Smooth muscle cell (in vitro differentiated cells): ENCODE data around the gene IL1RAPL2. TPM values are rescaled to one million over a fixed set of nuclear protein-coding genes. Genes with fewer than 3 reads are reported as not detected.
"Not testable (repeated sequence)": the region's sequence is repeated elsewhere in the genome, so short reads cannot be mapped to it uniquely, and the experiment has no call there.

Experiments used
- DNase-seq: peaks from one replicate; lab custom pipeline; 2025; ENCODE audit not compliant: unreplicated experiment; lab: John Stamatoyannopoulos, UW
- H2AFZ ChIP-seq: fragments of 200-600 bp; sonication (generic); 2 replicates; pipeline ENCODE4 v1.6.0; 2016; ENCODE audit warnings: antibody characterized with exemption, low read depth, mild to moderate bottlenecking
- H3F3A ChIP-seq: fragments of 200-600 bp; sonication (generic); 2 replicates; pipeline ENCODE4 v1.6.0; 2017; ENCODE audit warnings: antibody characterized with exemption, low read depth
- H3K27ac ChIP-seq: fragments of 200-600 bp; sonication (generic); 2 replicates; pipeline ENCODE4 v1.5.1; 2016; ENCODE audit warnings: low read depth, mild to moderate bottlenecking
- H3K27me3 ChIP-seq: fragments of 200-600 bp; sonication (generic); 2 replicates; pipeline ENCODE4 v1.6.1; 2016; ENCODE audit warnings: low read depth, mild to moderate bottlenecking
- H3K36me3 ChIP-seq: fragments of 200-600 bp; sonication (generic); 2 replicates; pipeline ENCODE4 v1.5.1; 2016; ENCODE audit warnings: low read depth
- H3K4me1 ChIP-seq: fragments of 200-600 bp; sonication (generic); 2 replicates; pipeline ENCODE4 v1.5.1; 2016; ENCODE audit warnings: low read depth
- H3K4me2 ChIP-seq: fragments of 200-600 bp; sonication (generic); 2 replicates; pipeline ENCODE4 v1.6.0; 2016; ENCODE audit warnings: mild to moderate bottlenecking
- H3K4me3 ChIP-seq: fragments of 200-600 bp; sonication (generic); 2 replicates; pipeline ENCODE4 v1.5.1; 2016; ENCODE audit warnings: mild to moderate bottlenecking
- H3K79me2 ChIP-seq: fragments of 200-600 bp; sonication (generic); 2 replicates; pipeline ENCODE4 v1.6.0; 2016; ENCODE audit warnings: low read depth, mild to moderate bottlenecking
- H3K9ac ChIP-seq: fragments of 200-600 bp; sonication (generic); 2 replicates; pipeline ENCODE4 v1.6.0; 2016; ENCODE audit warnings: low read depth
- H3K9me3 ChIP-seq: fragments of 200-600 bp; sonication (generic); replicated peaks from 2 replicates; pipeline ENCODE4 v1.5.1; 2016; ENCODE audit warnings: low read depth
- H4K20me1 ChIP-seq: fragments of 200-600 bp; sonication (generic); 2 replicates; pipeline ENCODE4 v1.6.0; 2016; ENCODE audit warnings: low read depth
- WGBS: methylation state at CpG from one replicate; pipeline ENCODE4 v1.1.7; 2016; ENCODE audit warnings: low lambda C conversion rate; 5-methylcytosine and 5-hydroxymethylcytosine counted together
- polyA plus RNA-seq: library from polyadenylated mRNA; unstranded; fragments of >200 nt; fragmentation: Nextera tagmentation; extraction: Ambion mirVana; gene quantifications from 2 replicates; pipeline ENCODE4 v1.2.1, GENCODE V29; 2016
- total RNA-seq: library from RNA; depleted of rRNA; stranded (reverse); fragments of >200 nt; gene quantifications from 2 replicates; pipeline ENCODE4 v1.2.3, GENCODE V29; 2014
- TF ChIP-seq, protein P1 (sequence below): fragments of 200-600 bp; sonication (generic); IDR thresholded peaks from 2 replicates; pipeline ENCODE4 v1.5.1; 2017; ENCODE audit warnings: borderline replicate concordance, mild to moderate bottlenecking, antibody characterized with exemption; ENCODE audit not compliant: insufficient read depth, poor library complexity, severe bottlenecking

The IL1RAPL2 gene
- total and polyA plus RNA-seq, 2 experiments from 2014 or later, result not detected

- Histone ChIP-seq H3K36me3 (no peaks in the 10 kb centered on the region), H3F3A (no peaks in the 10 kb centered on the region), H3K79me2 (no peaks in the 10 kb centered on the region), H2AFZ (no peak overlapping the region), H3K27me3 (no peaks in the 10 kb centered on the region), H4K20me1 (no peaks in the 10 kb centered on the region), H3K9ac (no peak overlapping the region), H3K27ac (no peak overlapping the region), H3K9me3 (no peaks in the 10 kb centered on the region), H3K4me2 (no peak overlapping the region), H3K4me1 (no peaks in the 10 kb centered on the region), H3K4me3 (no peak overlapping the region)
- TF ChIP-seq, protein P1, sequence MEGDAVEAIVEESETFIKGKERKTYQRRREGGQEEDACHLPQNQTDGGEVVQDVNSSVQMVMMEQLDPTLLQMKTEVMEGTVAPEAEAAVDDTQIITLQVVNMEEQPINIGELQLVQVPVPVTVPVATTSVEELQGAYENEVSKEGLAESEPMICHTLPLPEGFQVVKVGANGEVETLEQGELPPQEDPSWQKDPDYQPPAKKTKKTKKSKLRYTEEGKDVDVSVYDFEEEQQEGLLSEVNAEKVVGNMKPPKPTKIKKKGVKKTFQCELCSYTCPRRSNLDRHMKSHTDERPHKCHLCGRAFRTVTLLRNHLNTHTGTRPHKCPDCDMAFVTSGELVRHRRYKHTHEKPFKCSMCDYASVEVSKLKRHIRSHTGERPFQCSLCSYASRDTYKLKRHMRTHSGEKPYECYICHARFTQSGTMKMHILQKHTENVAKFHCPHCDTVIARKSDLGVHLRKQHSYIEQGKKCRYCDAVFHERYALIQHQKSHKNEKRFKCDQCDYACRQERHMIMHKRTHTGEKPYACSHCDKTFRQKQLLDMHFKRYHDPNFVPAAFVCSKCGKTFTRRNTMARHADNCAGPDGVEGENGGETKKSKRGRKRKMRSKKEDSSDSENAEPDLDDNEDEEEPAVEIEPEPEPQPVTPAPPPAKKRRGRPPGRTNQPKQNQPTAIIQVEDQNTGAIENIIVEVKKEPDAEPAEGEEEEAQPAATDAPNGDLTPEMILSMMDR, result no peak
- 62% methylated on average over 2 of the region's 2 CpGs for WGBS
- DNase-seq, result no peak
Measured at GRCh38 chrX:105228602-105229001, 662.6 kb downstream of the IL1RAPL2 start.

GRCh38 chrX:105229146-105229545 is 663.1 kb downstream of the IL1RAPL2 start:
- no peaks in the 10 kb centered on the region for H3K4me1 ChIP-seq
- no peaks in the 10 kb centered on the region for H3K9me3 ChIP-seq
- no peak overlapping the region for H3K27ac ChIP-seq
- no peaks in the 10 kb centered on the region for H3K36me3 ChIP-seq
- no peak overlapping the region for H3K9ac ChIP-seq
- H3K4me2 ChIP-seq, result no peak overlapping the region
- H3K27me3 ChIP-seq, result no peaks in the 10 kb centered on the region
- no peaks in the 10 kb centered on the region for H3F3A ChIP-seq
- WGBS, result 78% methylated on average over 3 of the region's 3 CpGs
- no peak overlapping the region for H3K4me3 ChIP-seq
- TF ChIP-seq, protein P1, result no peak
- DNase-seq, result no peak
- no peak overlapping the region for H2AFZ ChIP-seq
- H3K79me2 ChIP-seq, result no peaks in the 10 kb centered on the region
- H4K20me1 ChIP-seq, result no peaks in the 10 kb centered on the region

DNA sequence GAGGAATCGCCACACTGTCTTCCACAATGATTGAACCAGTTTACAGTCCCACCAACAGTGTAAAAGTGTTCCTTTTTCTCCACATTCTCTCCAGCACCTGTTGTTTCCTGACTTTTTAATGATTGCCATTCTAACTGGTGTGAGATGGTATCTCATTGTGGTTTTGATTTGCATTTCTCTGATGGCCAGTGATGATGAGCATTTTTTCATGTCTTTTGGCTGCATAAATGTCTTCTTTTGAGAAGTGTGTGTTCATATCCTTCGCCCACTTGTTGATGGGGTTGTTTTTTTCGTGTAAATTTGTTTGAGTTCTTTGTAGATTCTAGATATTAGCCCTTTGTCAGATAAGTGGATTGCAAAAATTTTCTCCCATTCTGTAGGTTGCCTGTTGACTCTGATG is 671.4 kb downstream of the IL1RAPL2 start:
- WGBS, result 54% methylated on average over 3 of the region's 3 CpGs
- H3K4me1 ChIP-seq, H3K36me3 ChIP-seq: not testable (repeated sequence)

DNA sequence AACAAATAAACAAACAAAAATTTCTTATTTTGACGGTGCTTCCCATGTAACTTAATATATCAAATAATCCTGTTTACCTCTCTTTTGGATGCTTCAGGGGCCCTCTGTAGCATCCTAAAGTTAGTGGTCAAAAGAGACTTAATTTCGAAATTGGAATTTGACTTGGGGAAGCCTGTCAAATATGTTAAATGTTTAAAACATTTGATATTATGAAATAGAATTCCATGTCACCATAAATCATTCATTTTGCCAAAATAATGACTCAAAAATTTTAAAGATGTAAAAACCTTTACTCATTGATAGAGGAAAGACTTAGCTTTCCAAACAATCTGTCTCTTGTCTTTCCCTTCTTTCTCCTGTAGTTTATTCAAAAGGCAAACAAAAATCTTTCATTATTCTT is 675.1 kb downstream of the IL1RAPL2 start:
- Histone ChIP-seq H3K9me3 (no peaks in the 10 kb centered on the region), H3K79me2 (no peaks in the 10 kb centered on the region), H3K4me3 (no peak overlapping the region), H3F3A (no peaks in the 10 kb centered on the region), H3K27me3 (no peaks in the 10 kb centered on the region), H4K20me1 (no peaks in the 10 kb centered on the region), H3K9ac (no peak overlapping the region), H3K4me1 (no peaks in the 10 kb centered on the region), H2AFZ (no peak overlapping the region), H3K4me2 (no peak overlapping the region), H3K36me3 (no peaks in the 10 kb centered on the region), H3K27ac (no peak overlapping the region)
- 68% methylated on average over 2 of the region's 2 CpGs for WGBS
- no peak for DNase-seq
- TF ChIP-seq, protein P1, result no peak

More for the DNA sequence above, 671.4 kb downstream of the IL1RAPL2 start:
- H3K27ac ChIP-seq, H2AFZ ChIP-seq, H3K9me3 ChIP-seq, H3K79me2 ChIP-seq, H3K27me3 ChIP-seq, H3K4me3 ChIP-seq, H3K4me2 ChIP-seq, H3F3A ChIP-seq, H4K20me1 ChIP-seq, DNase-seq, H3K9ac ChIP-seq: not testable (repeated sequence)
